K562 (cell line): Measurements from ENCODE around the gene KCNN3. TPM values are rescaled to one million over a fixed set of nuclear protein-coding genes. Genes with fewer than 3 reads are reported as not detected.

Experiments used
- ATAC-seq: fragments of 200-7000 bp; cut with Tn5 transposase; 3 replicates; pipeline ENCODE4 v1.9.1; 2020; ENCODE audit warnings: moderate library complexity
- BruUV-seq: library from RNA; stranded (reverse); fragments of 400-500 nt; replicated peaks from 2 replicates; lab custom pipeline; 2021; lab: Mats Ljungman, UMichigan
- CTCF ChIA-PET: fragments of 300-600 bp; formaldehyde crosslinking; extraction: SDS; loops from one replicate; lab custom pipeline; 2021; ENCODE audit warnings: low intra/inter-chr PET ratio; lab: Yijun Ruan, JAX
- POLR2A ChIA-PET: fragments of 300-600, 350-650 bp; sonication (Branson Sonifier 250); formaldehyde crosslinking; extraction: SDS; loops from one replicate; lab custom pipeline; 2021; ENCODE audit warnings: antibody characterized with exemption, inconsistent platforms; lab: Yijun Ruan, JAX
- DNase-seq, 4 experiments: peaks; one replicate each; pipeline versions ENCODE4 v3.0.0 to v3.0.0-alpha.2; 2011 to 2018; ENCODE audit warnings: low spot score in 3 of 4, mixed read lengths in 3 of 4; ENCODE audit errors: extremely low read depth in 1 of 4
- FAIRE-seq: peaks from 2 replicates; lab custom pipeline; 2011; peaks lifted over from hg19 to GRCh38; lab: Jason Lieb, UNC
- H2AFZ ChIP-seq: 2 replicates; pipeline ENCODE4 v1.6.0; 2011; ENCODE audit warnings: low read depth, low read length, control low read depth, inconsistent platforms
- H3K27ac ChIP-seq: fragments of 200-600 bp; 3 replicates; pipeline ENCODE4 v1.8.0; 2011; ENCODE audit warnings: low read depth, mild to moderate bottlenecking, control low read depth, inconsistent platforms, low read length, moderate library complexity, mixed read lengths; ENCODE audit errors: extremely low read depth
- H3K27me3 ChIP-seq, 2 experiments: fragments of 300-600 bp in 1 of 2; 2 replicates in 1 of 2; 3 replicates in 1 of 2; pipeline versions ENCODE4 v1.6.0 to v1.8.0; 2011; ENCODE audit warnings: inconsistent platforms in 2 of 2, low read length in 2 of 2, mild to moderate bottlenecking in 1 of 2, mixed read lengths in 1 of 2, moderate library complexity in 1 of 2; ENCODE audit not compliant: control insufficient read depth in 2 of 2, insufficient read depth in 2 of 2
- H3K36me3 ChIP-seq: fragments of 300-600 bp; 3 replicates; pipeline ENCODE4 v1.8.0; 2011; ENCODE audit warnings: mild to moderate bottlenecking, low read length, inconsistent platforms; ENCODE audit not compliant: control insufficient read depth, insufficient read depth
- H3K4me1 ChIP-seq, 2 experiments: fragments of 200-600 bp in 1 of 2; replicated peaks in 1 of 2; 2 replicates in 1 of 2; 3 replicates in 1 of 2; pipeline versions ENCODE4 v1.5.1 to v1.8.0; 2011; ENCODE audit warnings: inconsistent platforms in 2 of 2, low read length in 2 of 2, mild to moderate bottlenecking in 1 of 2, mixed read lengths in 1 of 2, moderate library complexity in 1 of 2; ENCODE audit not compliant: control insufficient read depth in 2 of 2, insufficient read depth in 2 of 2
- H3K4me2 ChIP-seq: 2 replicates; pipeline ENCODE4 v1.6.1; 2011; ENCODE audit warnings: low read length, control low read depth, inconsistent platforms, mixed read lengths; ENCODE audit not compliant: insufficient read depth
- H3K4me3 ChIP-seq: fragments of 200-600 bp; sonication (generic), shearing (Covaris generic); 2 replicates; pipeline ENCODE4 v1.5.1; 2016; ENCODE audit warnings: control low read depth, inconsistent platforms
- H3K79me2 ChIP-seq: fragments of 200-600 bp; 3 replicates; pipeline ENCODE4 v1.8.0; 2011; ENCODE audit warnings: low read length, inconsistent platforms; ENCODE audit not compliant: control insufficient read depth, insufficient read depth
- H3K9ac ChIP-seq, 2 experiments: 2 replicates each; pipeline versions ENCODE4 v1.6.0 to v1.6.1; 2011; ENCODE audit warnings: low read depth in 2 of 2, low read length in 2 of 2, control low read depth in 1 of 2, inconsistent platforms in 1 of 2, mild to moderate bottlenecking in 1 of 2, mixed read lengths in 1 of 2; ENCODE audit not compliant: insufficient read depth in 1 of 2
- H3K9me1 ChIP-seq: one replicate; pipeline ENCODE4 v1.6.0; 2011; ENCODE audit warnings: inconsistent platforms, mild to moderate bottlenecking, low read length, moderate library complexity; ENCODE audit not compliant: control insufficient read depth, insufficient read depth
- H3K9me3 ChIP-seq: replicated peaks from 2 replicates; pipeline ENCODE4 v1.5.1; 2011; ENCODE audit warnings: low read depth, low read length, inconsistent platforms; ENCODE audit not compliant: control insufficient read depth, insufficient read depth
- H4K20me1 ChIP-seq: replicated peaks from 2 replicates; pipeline ENCODE4 v1.6.1; 2011; ENCODE audit warnings: low read length, inconsistent platforms, mixed read lengths; ENCODE audit not compliant: control insufficient read depth, insufficient read depth
- ARID1B ChIP-seq: fragments of 450-650 bp; IDR thresholded peaks from 2 replicates; pipeline ENCODE4 v1.6.1; 2016; ENCODE audit warnings: antibody characterized with exemption, mild to moderate bottlenecking, inconsistent platforms
- DACH1 ChIP-seq: fragments of 450-650 bp; IDR thresholded peaks from 2 replicates; pipeline ENCODE4 v1.6.1; 2018; ENCODE audit not compliant: partially characterized antibody
- EHMT2 ChIP-seq: fragments of 450-650 bp; IDR thresholded peaks from 2 replicates; pipeline ENCODE4 v1.6.1; 2018; ENCODE audit warnings: antibody characterized with exemption
- RBM34 ChIP-seq: fragments of 200-400 bp; formaldehyde crosslinking; IDR thresholded peaks from 2 replicates; pipeline ENCODE4 v1.6.1; 2018; ENCODE audit warnings: low read length, borderline replicate concordance; ENCODE audit not compliant: insufficient read depth
- ZNF263 ChIP-seq: sonication (generic); formaldehyde crosslinking; IDR thresholded peaks from 2 replicates; pipeline ENCODE4 v1.8.0; 2022; ENCODE audit warnings: mild to moderate bottlenecking, missing genetic modification reagents, borderline replicate concordance
- WGBS: fragments of 100-300 bp; shearing (Covaris generic); methylation state at CpG from one replicate; pipeline ENCODE4 v1.1.6; 2016; ENCODE audit warnings: low coverage, mixed read lengths; ENCODE audit not compliant: insufficient coverage; ENCODE audit errors: missing lambda C conversion rate; 5-methylcytosine and 5-hydroxymethylcytosine counted together
- in situ Hi-C: fragments of 300-500 bp; cut with MboI; formaldehyde crosslinking; loops from 4 replicates; pipeline ENCODE4 v1.15.0; 2018; ENCODE audit warnings: inconsistent platforms, mixed read lengths
- intact Hi-C: fragments of 100-400 bp; cut with micrococcal nuclease; formaldehyde crosslinking; loops from 2 replicates; pipeline ENCODE4 v1.14.2; 2022
- polyA plus RNA-seq, 8 experiments: library from polyadenylated mRNA; depleted of rRNA in 4 of 8; stranded (reverse) in 5 of 8; unstranded in 3 of 8; fragments of >200 nt; fragmentation: Nextera tagmentation in 2 of 8; fragmentation: Illumina TruSeq in 1 of 8; extraction: Ambion mirVana in 2 of 8; extraction: Trizol in 1 of 8; gene quantifications; 2 replicates each; pipeline versions ENCODE4 v1.2.1 to v1.2.3, GENCODE V29; 2011 to 2014; ENCODE audit warnings: inconsistent platforms in 1 of 8, missing spikeins in 1 of 8
- total RNA-seq, 7 experiments: library from RNA; depleted of rRNA in 6 of 7; stranded (reverse); fragments of >200 nt in 6 of 7; fragmentation: Illumina TruSeq in 2 of 7; extraction: Trizol in 2 of 7; gene quantifications; 2 replicates each; pipeline versions ENCODE4 v1.2.1 to v1.2.3, GENCODE V29; 2011 to 2021; ENCODE audit warnings: low replicate concordance in 1 of 7
- TF ChIP-seq, protein P1 (sequence below): fragments of 250-450 bp; sonication (Bioruptor Pico); IDR thresholded peaks from 2 replicates; pipeline ENCODE4 v1.5.0; 2020; ENCODE audit warnings: mild to moderate bottlenecking, borderline replicate concordance
- TF ChIP-seq, protein P2 (sequence below), 2 experiments: fragments of 450-650 bp; conservative IDR thresholded peaks; 2 replicates each; pipeline ENCODE4 v1.6.1; 2017; ENCODE audit warnings: mild to moderate bottlenecking in 2 of 2, moderate library complexity in 2 of 2
- TF ChIP-seq, protein P3 (sequence below): IDR thresholded peaks from 2 replicates; pipeline ENCODE4 v1.6.1; 2012; ENCODE audit warnings: low read depth, low read length, improper control_type of control experiment, borderline replicate concordance

Gene KCNN3
- total and polyA plus RNA-seq, 9 of the 15 experiments (the other 6 are each of a cell fraction or from before 2014, with no cell fraction given) = 0.02 to 0.03 TPM; not detected in 7

DNA sequence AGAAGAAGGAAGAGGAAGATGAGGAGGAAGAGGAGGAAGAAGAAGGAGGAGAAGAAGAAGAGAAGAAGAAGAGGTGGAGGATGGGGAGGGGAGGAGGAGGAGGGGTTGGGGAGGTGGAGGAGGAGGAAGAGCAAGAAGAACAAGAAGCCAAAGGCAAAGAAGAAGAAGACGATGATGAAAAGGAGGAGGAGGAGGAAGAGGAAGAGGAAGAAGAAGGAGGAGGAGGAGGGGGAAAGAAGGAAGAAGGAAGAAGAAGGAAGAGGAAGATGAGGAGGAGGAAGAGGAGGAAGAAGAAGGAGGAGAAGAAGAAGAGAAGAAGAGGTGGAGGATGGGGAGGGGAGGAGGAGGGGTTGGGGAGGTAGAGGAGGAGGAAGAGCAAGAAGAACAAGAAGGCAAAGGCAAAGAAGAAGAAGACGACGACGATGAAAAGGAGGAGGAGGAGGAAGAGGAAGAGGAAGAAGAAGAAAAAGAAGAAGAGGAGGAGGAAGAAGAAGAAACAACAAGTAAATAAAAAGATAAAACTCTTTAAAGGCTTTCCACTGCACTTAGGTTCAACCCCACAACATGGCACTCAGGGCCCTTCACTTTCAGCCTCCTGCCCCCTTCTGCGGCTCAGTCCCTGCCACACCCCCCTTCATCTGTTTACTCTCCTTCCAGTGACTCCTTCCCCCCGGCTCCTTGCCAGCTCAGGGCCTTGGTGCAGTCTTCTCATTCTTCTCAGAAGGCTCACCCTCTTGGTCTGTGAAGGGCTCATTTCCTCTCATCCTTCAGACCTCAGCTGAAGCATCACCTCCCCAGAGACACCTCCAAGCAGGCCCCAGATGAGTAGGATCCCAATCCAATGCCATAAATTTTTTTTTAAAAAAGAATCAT, 114.0 kb downstream of the KCNN3 start (continued):
- TF ChIP-seq, protein P1, sequence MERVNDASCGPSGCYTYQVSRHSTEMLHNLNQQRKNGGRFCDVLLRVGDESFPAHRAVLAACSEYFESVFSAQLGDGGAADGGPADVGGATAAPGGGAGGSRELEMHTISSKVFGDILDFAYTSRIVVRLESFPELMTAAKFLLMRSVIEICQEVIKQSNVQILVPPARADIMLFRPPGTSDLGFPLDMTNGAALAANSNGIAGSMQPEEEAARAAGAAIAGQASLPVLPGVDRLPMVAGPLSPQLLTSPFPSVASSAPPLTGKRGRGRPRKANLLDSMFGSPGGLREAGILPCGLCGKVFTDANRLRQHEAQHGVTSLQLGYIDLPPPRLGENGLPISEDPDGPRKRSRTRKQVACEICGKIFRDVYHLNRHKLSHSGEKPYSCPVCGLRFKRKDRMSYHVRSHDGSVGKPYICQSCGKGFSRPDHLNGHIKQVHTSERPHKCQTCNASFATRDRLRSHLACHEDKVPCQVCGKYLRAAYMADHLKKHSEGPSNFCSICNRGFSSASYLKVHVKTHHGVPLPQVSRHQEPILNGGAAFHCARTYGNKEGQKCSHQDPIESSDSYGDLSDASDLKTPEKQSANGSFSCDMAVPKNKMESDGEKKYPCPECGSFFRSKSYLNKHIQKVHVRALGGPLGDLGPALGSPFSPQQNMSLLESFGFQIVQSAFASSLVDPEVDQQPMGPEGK (CRISPR knock-in tag) = no peak
- TF ChIP-seq ZNF263 (CRISPR knock-in tag) (peak; percentile 87), EHMT2 (0 out of 2 replicates have a peak, but pooled peaks have one; percentile 25)
- TF ChIP-seq, protein P2, sequence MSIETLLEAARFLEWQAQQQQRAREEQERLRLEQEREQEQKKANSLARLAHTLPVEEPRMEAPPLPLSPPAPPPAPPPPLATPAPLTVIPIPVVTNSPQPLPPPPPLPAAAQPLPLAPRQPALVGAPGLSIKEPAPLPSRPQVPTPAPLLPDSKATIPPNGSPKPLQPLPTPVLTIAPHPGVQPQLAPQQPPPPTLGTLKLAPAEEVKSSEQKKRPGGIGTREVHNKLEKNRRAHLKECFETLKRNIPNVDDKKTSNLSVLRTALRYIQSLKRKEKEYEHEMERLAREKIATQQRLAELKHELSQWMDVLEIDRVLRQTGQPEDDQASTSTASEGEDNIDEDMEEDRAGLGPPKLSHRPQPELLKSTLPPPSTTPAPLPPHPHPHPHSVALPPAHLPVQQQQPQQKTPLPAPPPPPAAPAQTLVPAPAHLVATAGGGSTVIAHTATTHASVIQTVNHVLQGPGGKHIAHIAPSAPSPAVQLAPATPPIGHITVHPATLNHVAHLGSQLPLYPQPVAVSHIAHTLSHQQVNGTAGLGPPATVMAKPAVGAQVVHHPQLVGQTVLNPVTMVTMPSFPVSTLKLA (conservative IDR thresholded peaks at IDR 0.05) = no peak

DNA sequence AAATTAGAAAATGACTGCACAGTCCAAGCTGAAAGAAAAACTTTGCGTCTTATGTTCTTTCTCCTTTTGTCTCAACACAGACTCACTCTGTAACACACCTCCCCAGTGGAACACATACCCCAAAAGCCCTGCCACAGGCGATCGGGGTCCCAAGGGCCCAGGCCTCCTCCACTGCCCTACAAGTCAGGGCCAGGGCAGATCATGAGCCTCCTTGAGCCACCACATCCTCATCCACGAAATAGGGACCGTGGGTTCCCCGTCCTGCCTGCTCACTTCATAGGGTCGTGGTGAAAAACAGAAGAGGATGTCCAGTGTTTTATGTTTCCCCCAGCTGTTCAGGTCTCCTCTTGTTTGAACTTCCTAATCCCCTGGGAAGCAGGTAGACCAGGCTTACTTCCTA, 116.7 kb downstream of the KCNN3 start:
- H3K27me3 ChIP-seq = peaks cover 30 to 63% of the 10 kb centered on the region in 2 experiments; a peak in 4 of 5 replicates
- in situ Hi-C loops = no loop called here
- POLR2A ChIA-PET = no interaction called here
- TF ChIP-seq, protein P3, sequence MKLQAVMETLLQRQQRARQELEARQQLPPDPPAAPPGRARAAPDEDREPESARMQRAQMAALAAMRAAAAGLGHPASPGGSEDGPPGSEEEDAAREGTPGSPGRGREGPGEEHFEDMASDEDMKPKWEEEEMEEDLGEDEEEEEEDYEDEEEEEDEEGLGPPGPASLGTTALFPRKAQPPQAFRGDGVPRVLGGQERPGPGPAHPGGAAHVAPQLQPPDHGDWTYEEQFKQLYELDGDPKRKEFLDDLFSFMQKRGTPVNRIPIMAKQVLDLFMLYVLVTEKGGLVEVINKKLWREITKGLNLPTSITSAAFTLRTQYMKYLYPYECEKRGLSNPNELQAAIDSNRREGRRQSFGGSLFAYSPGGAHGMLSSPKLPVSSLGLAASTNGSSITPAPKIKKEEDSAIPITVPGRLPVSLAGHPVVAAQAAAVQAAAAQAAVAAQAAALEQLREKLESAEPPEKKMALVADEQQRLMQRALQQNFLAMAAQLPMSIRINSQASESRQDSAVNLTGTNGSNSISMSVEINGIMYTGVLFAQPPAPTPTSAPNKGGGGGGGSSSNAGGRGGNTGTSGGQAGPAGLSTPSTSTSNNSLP = no peak
- TF ChIP-seq RBM34 = no peak
- no peak for TF ChIP-seq ARID1B
- TF ChIP-seq DACH1 = no peak

More for the DNA sequence above, 116.7 kb downstream of the KCNN3 start:
- no peaks in the 10 kb centered on the region for H3K9me1 ChIP-seq
- no peak for FAIRE-seq
- H3K36me3 ChIP-seq = no peaks in the 10 kb centered on the region
- no peak overlapping the region for H3K4me3 ChIP-seq
- H3K9ac ChIP-seq = no peak overlapping the region
- WGBS = 0% methylated on average over 7 of the region's 7 CpGs
- peaks cover 11% of the 10 kb centered on the region; the same call in 1 of the 2 replicates for H4K20me1 ChIP-seq
- no peak overlapping the region for H3K4me2 ChIP-seq
- CTCF ChIA-PET = no interaction called here
- DNase-seq = no peak
- intact Hi-C loops = no loop called here
- H3K79me2 ChIP-seq = no peaks in the 10 kb centered on the region
- no peaks in the 10 kb centered on the region for H3K9me3 ChIP-seq
- H3K27ac ChIP-seq = no peak overlapping the region
- ATAC-seq = no peak
- no peaks in the 10 kb centered on the region for H3K4me1 ChIP-seq
- BruUV-seq = no TSS peak
- H2AFZ ChIP-seq = no peak overlapping the region
